Measurements from ENCODE around the gene RBM20. TPM values are rescaled to one million over a fixed set of nuclear protein-coding genes. Genes with fewer than 3 reads are reported as not detected.

RBM20 gene
- total and polyA plus RNA-seq, 2 experiments from 2014 or later = 3.7 to 4.0 TPM

DNA sequence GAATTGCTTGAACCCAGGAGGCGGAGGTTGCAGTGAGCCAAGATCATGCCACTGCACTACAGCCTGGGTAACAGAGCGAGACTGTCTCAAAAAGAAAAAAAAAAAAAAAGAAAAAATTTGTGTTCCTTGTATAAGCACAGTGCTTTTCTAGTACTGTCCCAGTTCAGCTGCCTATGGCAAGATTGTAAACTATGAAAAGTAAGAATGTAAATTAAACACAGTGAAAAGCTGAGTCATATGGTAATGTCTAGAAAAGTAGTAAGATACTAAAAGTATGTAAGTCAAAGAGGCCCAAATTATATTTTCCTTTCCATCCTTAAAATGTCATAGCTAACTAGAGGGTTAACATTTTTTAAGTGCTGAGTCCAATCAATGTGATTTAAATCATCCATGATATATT is 42.8 kb downstream of the RBM20 start:
- Histone ChIP-seq H4K20me1 (ENCODE audit: insufficient read depth, poor library complexity, severe bottlenecking) (no peaks in the 10 kb centered on the region), H3K79me2 (no peaks in the 10 kb centered on the region), H3K4me2 (no peak overlapping the region), H3K9me3 (ENCODE audit: low read depth) (no peaks in the 10 kb centered on the region), H3K4me3 (no peak overlapping the region), H2AFZ (no peak overlapping the region), H3K27me3 (peaks cover 4% of the 10 kb centered on the region), H3K27ac (no peak overlapping the region), H3K4me1 (ENCODE audit: insufficient read depth) (no peaks in the 10 kb centered on the region), H3K9me2 (replicated peaks; ENCODE audit: insufficient read depth) (no peaks in the 10 kb centered on the region), H3K36me3 (replicated peaks; ENCODE audit: insufficient read depth, low read depth) (no peaks in the 10 kb centered on the region)
- 85% methylated on average over 2 of the region's 2 CpGs for WGBS (ENCODE audit: low lambda C conversion rate, missing lambda C conversion rate)
- no peak for DNase-seq (ENCODE audit: low spot score)
- TF ChIP-seq EZH2 (IDR thresholded peaks at IDR 0.05; ENCODE audit: borderline replicate concordance) (no peak), EZH2phosphoT487 (IDR thresholded peaks at IDR 0.05; ENCODE audit: low read depth, severe bottlenecking, unreplicated experiment) (no peak)
- TF ChIP-seq, protein P1, sequence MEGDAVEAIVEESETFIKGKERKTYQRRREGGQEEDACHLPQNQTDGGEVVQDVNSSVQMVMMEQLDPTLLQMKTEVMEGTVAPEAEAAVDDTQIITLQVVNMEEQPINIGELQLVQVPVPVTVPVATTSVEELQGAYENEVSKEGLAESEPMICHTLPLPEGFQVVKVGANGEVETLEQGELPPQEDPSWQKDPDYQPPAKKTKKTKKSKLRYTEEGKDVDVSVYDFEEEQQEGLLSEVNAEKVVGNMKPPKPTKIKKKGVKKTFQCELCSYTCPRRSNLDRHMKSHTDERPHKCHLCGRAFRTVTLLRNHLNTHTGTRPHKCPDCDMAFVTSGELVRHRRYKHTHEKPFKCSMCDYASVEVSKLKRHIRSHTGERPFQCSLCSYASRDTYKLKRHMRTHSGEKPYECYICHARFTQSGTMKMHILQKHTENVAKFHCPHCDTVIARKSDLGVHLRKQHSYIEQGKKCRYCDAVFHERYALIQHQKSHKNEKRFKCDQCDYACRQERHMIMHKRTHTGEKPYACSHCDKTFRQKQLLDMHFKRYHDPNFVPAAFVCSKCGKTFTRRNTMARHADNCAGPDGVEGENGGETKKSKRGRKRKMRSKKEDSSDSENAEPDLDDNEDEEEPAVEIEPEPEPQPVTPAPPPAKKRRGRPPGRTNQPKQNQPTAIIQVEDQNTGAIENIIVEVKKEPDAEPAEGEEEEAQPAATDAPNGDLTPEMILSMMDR (IDR thresholded peaks at IDR 0.05; ENCODE audit: poor library complexity) = no peak

DNA sequence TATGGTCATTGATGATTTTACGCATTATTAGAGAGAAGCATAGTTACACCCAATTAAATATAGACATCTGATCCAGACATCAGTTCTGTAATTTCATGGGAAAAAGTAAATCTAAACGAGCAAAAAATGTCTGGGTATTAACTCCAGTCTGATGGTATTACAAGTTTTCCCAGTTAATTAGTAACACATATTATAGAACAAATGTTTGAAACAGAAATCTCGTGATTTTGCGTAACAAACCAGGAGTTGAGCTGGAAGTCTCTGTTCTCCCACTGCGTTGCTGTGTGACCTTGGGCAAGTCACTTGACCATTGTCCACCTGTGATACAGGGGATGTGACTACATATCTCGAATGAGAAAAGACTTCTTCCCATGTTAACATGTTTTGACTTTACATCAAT is 43.3 kb downstream of the RBM20 start:
- DNase-seq (ENCODE audit: low spot score) = no peak
- H3K36me3 ChIP-seq (replicated peaks; ENCODE audit: insufficient read depth, low read depth) = no peaks in the 10 kb centered on the region
- no peak overlapping the region for H3K4me3 ChIP-seq
- H3K27ac ChIP-seq = no peak overlapping the region
- no peak overlapping the region for H3K4me2 ChIP-seq
- no peaks in the 10 kb centered on the region for H4K20me1 ChIP-seq (ENCODE audit: insufficient read depth, poor library complexity, severe bottlenecking)
- no peak overlapping the region for H2AFZ ChIP-seq
- H3K27me3 ChIP-seq = peaks cover 4% of the 10 kb centered on the region
- H3K4me1 ChIP-seq (ENCODE audit: insufficient read depth) = no peaks in the 10 kb centered on the region
- H3K79me2 ChIP-seq = no peaks in the 10 kb centered on the region
- H3K9me2 ChIP-seq (replicated peaks; ENCODE audit: insufficient read depth) = no peaks in the 10 kb centered on the region
- no peaks in the 10 kb centered on the region for H3K9me3 ChIP-seq (ENCODE audit: low read depth)
- TF ChIP-seq, protein P1 (IDR thresholded peaks at IDR 0.05; ENCODE audit: poor library complexity) = no peak
- no peak for TF ChIP-seq EZH2 (IDR thresholded peaks at IDR 0.05; ENCODE audit: borderline replicate concordance)
- no peak for TF ChIP-seq EZH2phosphoT487 (IDR thresholded peaks at IDR 0.05; ENCODE audit: low read depth, severe bottlenecking, unreplicated experiment)
- WGBS (ENCODE audit: low lambda C conversion rate, missing lambda C conversion rate) = 92% methylated on average over 6 of the region's 6 CpGs

DNA sequence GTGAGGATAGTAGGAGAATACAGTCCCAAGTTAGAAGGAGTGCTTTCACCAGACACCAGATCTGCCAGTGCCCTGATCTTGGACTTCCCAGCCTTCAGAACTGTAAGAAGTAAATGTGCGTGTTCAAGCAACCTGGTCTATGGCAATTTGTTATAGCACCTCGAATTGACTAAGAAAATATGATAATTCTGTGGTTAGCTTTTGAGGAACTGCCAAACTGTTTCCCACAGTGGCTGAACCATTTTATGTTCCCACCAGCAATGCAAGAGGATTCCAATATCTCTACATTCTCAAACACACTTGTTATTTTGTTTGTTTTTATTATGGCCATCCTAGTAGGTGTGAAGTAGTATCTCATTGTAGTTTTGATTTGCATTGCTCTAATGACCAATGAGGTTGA is 47.0 kb downstream of the RBM20 start:
- Histone ChIP-seq H4K20me1 (ENCODE audit: insufficient read depth, poor library complexity, severe bottlenecking) (no peaks in the 10 kb centered on the region), H3K4me1 (ENCODE audit: insufficient read depth) (no peaks in the 10 kb centered on the region)
- 96% methylated on average over 2 of the region's 2 CpGs for WGBS (ENCODE audit: low lambda C conversion rate, missing lambda C conversion rate)

More for the DNA sequence above, 47.0 kb downstream of the RBM20 start:
- H3K9me2 ChIP-seq (replicated peaks; ENCODE audit: insufficient read depth) = no peaks in the 10 kb centered on the region
- no peak for TF ChIP-seq EZH2phosphoT487 (IDR thresholded peaks at IDR 0.05; ENCODE audit: low read depth, severe bottlenecking, unreplicated experiment)
- TF ChIP-seq EZH2 (IDR thresholded peaks at IDR 0.05; ENCODE audit: borderline replicate concordance) = no peak
- TF ChIP-seq, protein P1 (IDR thresholded peaks at IDR 0.05; ENCODE audit: poor library complexity) = no peak
- no peak overlapping the region for H2AFZ ChIP-seq
- H3K79me2 ChIP-seq = no peaks in the 10 kb centered on the region
- no peaks in the 10 kb centered on the region for H3K9me3 ChIP-seq (ENCODE audit: low read depth)
- no peaks in the 10 kb centered on the region for H3K36me3 ChIP-seq (replicated peaks; ENCODE audit: insufficient read depth, low read depth)
- H3K27ac ChIP-seq = no peak overlapping the region
- H3K4me3 ChIP-seq = no peak overlapping the region
- H3K4me2 ChIP-seq = no peak overlapping the region
- DNase-seq (ENCODE audit: low spot score) = no peak
- H3K27me3 ChIP-seq = no peaks in the 10 kb centered on the region

Measured in hepatocyte (in vitro differentiated cells).